KMS-11 (cell line): Measurements from ENCODE around the gene KATNB1.

Source experiments
- H2AFZ ChIP-seq: fragments of 200-600 bp; sonication (generic); 2 replicates; pipeline ENCODE4 v1.6.1; 2016; ENCODE audit warnings: antibody characterized with exemption, mixed run types, low read depth
- H3K27ac ChIP-seq: fragments of 200-600 bp; sonication (generic); 2 replicates; pipeline ENCODE4 v1.6.1; 2016; ENCODE audit warnings: mild to moderate bottlenecking, mixed run types
- H3K27me3 ChIP-seq: fragments of 200-600 bp; sonication (generic); 2 replicates; pipeline ENCODE4 v1.6.1; 2017; ENCODE audit warnings: mild to moderate bottlenecking, low read depth, mixed run types, moderate library complexity; ENCODE audit not compliant: insufficient read depth
- H3K36me3 ChIP-seq: fragments of 200-600 bp; sonication (generic); 2 replicates; pipeline ENCODE4 v1.6.1; 2017; ENCODE audit warnings: mild to moderate bottlenecking, mixed run types; ENCODE audit not compliant: insufficient read depth
- H3K4me1 ChIP-seq: fragments of 200-600 bp; sonication (generic); 2 replicates; pipeline ENCODE4 v1.6.1; 2016; ENCODE audit warnings: mild to moderate bottlenecking, low read depth, mixed run types; ENCODE audit not compliant: poor library complexity, severe bottlenecking
- H3K4me2 ChIP-seq: fragments of 200-600 bp; sonication (generic); 2 replicates; pipeline ENCODE4 v1.7.0; 2016; ENCODE audit warnings: mild to moderate bottlenecking, mixed run types
- H3K4me3 ChIP-seq: fragments of 200-600 bp; sonication (generic); IDR thresholded peaks from 2 replicates; pipeline ENCODE4 v1.6.1; 2017; ENCODE audit warnings: low read depth, low read length, mixed read lengths; ENCODE audit not compliant: insufficient read depth
- H3K79me2 ChIP-seq: fragments of 200-600 bp; sonication (generic); 2 replicates; pipeline ENCODE4 v1.6.1; 2016; ENCODE audit warnings: low read depth, mixed run types; ENCODE audit not compliant: insufficient read depth
- H3K9ac ChIP-seq: fragments of 200-600 bp; sonication (generic); 2 replicates; pipeline ENCODE4 v1.6.1; 2016; ENCODE audit warnings: mild to moderate bottlenecking, mixed run types
- H4K20me1 ChIP-seq: fragments of 200-600 bp; sonication (generic); 2 replicates; pipeline ENCODE4 v1.6.1; 2016; ENCODE audit warnings: mild to moderate bottlenecking, mixed run types; ENCODE audit not compliant: insufficient read depth
- CTCF ChIP-seq: fragments of 200-600 bp; sonication (generic); conservative IDR thresholded peaks from 2 replicates; pipeline ENCODE4 v1.6.1; 2017; ENCODE audit warnings: low read depth, mild to moderate bottlenecking, antibody characterized with exemption, low read length, moderate library complexity, mixed read lengths

The KATNB1 gene

GRCh38 chr16:57699481-57699880 lies 36.1 kb upstream of the KATNB1 start:
- Histone ChIP-seq H3K9ac (no peak overlapping the region), H2AFZ (no peak overlapping the region), H4K20me1 (no peaks in the 10 kb centered on the region), H3K4me1 (no peaks in the 10 kb centered on the region), H3K27ac (no peak overlapping the region), H3K4me3 (no peak overlapping the region), H3K79me2 (no peaks in the 10 kb centered on the region), H3K36me3 (no peaks in the 10 kb centered on the region), H3K4me2 (no peak overlapping the region), H3K27me3 (no peaks in the 10 kb centered on the region)
- TF ChIP-seq CTCF = no peak

GRCh38 chr16:57699899-57700298 lies 35.7 kb upstream of the KATNB1 start:
- Histone ChIP-seq H3K9ac (no peak overlapping the region), H3K4me3 (no peak overlapping the region), H3K4me2 (no peak overlapping the region), H3K36me3 (no peaks in the 10 kb centered on the region), H4K20me1 (no peaks in the 10 kb centered on the region), H3K27me3 (no peaks in the 10 kb centered on the region), H3K4me1 (no peaks in the 10 kb centered on the region), H3K79me2 (no peaks in the 10 kb centered on the region), H3K27ac (no peak overlapping the region), H2AFZ (no peak overlapping the region)
- TF ChIP-seq CTCF = no peak

DNA sequence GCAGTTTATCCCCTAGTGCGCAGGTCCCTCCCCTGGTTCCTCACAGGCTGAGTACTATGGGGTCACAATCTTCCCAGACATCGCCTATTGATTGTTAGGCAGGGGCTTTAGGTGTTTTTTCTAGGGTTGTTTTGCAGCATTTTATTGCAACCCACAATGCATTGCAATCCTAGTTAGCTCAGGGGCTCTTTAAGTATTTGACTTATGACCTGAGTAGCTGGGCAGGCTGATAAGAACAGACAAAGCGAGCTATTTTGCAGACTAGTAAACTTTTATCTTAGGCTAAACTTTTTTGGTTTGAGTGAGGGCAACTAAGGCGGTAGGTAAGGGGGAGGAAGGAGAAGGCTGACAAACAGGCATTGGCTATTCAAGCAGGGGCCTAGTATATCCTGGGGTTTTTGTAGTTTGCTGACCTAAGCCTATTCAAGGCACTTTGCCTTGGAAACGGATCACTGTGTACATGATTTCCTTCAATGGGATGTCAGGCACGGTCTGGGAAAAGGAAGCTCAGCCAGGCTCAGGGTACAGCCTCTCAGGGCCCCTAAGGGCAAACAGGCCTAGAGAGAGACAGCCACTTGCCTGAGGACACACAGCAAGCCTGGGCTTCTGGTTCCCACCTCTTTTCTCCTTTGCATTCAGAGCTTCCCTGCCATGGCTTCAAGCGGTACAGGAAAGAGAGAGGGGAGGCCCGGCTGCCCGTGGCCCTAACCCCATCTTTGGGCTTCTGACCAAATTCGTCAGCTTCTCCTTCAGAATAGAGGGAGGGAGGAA lies 34.6 kb upstream of the KATNB1 start:
- H3K36me3 ChIP-seq = no peaks in the 10 kb centered on the region
- no peak for TF ChIP-seq CTCF
- no peaks in the 10 kb centered on the region for H3K27me3 ChIP-seq
- no peak overlapping the region for H3K4me2 ChIP-seq
- no peaks in the 10 kb centered on the region for H3K4me1 ChIP-seq
- H4K20me1 ChIP-seq = no peaks in the 10 kb centered on the region
- no peak overlapping the region for H3K27ac ChIP-seq
- H3K9ac ChIP-seq = no peak overlapping the region
- H3K79me2 ChIP-seq = no peaks in the 10 kb centered on the region
- no peak overlapping the region for H3K4me3 ChIP-seq
- H2AFZ ChIP-seq = no peak overlapping the region

GRCh38 chr16:57701759-57702371 lies 33.7 kb upstream of the KATNB1 start:
- Histone ChIP-seq H3K4me1 (no peaks in the 10 kb centered on the region), H3K36me3 (no peaks in the 10 kb centered on the region), H2AFZ (no peak overlapping the region), H3K4me2 (no peak overlapping the region), H3K27ac (no peak overlapping the region), H3K27me3 (no peaks in the 10 kb centered on the region), H3K79me2 (no peaks in the 10 kb centered on the region), H3K4me3 (no peak overlapping the region), H3K9ac (no peak overlapping the region), H4K20me1 (no peaks in the 10 kb centered on the region)
- TF ChIP-seq CTCF = no peak
